GM18505 (cell line): ENCODE results near the gene PLCD3.

Source experiments
- ATAC-seq: cut with Tn5 transposase; IDR thresholded peaks from one replicate; pipeline ENCODE4 v1.9.1; 2021; ENCODE audit not compliant: unreplicated experiment
- POLR2A ChIP-seq: IDR thresholded peaks from 4 replicates; pipeline ENCODE4 v1.6.1; 2011; ENCODE audit warnings: borderline replicate concordance; ENCODE audit not compliant: insufficient read depth, insufficient read length; ENCODE audit errors: extremely low read depth

The PLCD3 gene

DNA sequence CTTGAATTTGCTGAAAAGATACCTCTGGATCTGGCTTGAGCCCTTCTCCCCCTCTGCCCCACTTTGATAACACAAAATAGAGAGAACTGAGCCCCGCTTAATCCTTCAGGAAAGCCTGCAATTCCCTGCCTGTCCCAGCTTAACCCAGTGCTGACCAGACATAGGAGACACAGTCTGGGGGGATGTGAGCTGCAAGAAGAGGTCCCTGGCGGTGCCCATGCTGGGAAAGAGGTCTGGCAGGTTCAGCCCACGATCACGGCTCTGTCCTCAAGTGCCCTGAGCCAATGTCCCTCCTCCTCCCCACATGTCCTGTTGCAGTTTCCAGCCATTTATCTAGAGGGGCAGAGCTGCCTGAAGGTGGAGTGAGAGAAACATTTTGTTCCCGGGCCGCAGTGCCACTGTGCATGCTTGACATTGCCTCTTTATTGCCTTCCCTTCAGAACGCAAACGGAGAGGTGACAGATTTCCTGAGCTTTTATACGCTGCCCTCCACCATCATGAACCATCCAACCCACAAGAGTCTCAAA is 29.0 kb downstream of the PLCD3 start:
- no peak for TF ChIP-seq POLR2A
- no peak for ATAC-seq

DNA sequence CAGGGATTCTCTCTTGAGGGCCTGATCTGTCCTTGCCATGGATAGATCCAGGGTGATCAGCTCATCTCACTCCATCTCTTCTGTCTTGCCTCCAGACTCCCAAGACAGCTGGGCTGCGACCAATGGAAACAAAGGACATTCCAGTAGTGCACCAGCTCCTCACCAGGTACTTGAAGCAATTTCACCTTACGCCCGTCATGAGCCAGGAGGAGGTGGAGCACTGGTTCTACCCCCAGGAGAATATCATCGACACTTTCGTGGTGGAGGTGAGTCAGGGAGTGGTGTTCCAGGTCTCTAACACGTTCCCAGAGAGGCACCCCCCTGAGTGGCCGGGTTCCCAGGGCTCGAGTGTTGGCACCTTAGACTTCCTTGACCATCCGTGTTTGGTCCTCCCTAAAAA is 29.5 kb downstream of the PLCD3 start:
- TF ChIP-seq POLR2A = no peak
- no peak for ATAC-seq

DNA sequence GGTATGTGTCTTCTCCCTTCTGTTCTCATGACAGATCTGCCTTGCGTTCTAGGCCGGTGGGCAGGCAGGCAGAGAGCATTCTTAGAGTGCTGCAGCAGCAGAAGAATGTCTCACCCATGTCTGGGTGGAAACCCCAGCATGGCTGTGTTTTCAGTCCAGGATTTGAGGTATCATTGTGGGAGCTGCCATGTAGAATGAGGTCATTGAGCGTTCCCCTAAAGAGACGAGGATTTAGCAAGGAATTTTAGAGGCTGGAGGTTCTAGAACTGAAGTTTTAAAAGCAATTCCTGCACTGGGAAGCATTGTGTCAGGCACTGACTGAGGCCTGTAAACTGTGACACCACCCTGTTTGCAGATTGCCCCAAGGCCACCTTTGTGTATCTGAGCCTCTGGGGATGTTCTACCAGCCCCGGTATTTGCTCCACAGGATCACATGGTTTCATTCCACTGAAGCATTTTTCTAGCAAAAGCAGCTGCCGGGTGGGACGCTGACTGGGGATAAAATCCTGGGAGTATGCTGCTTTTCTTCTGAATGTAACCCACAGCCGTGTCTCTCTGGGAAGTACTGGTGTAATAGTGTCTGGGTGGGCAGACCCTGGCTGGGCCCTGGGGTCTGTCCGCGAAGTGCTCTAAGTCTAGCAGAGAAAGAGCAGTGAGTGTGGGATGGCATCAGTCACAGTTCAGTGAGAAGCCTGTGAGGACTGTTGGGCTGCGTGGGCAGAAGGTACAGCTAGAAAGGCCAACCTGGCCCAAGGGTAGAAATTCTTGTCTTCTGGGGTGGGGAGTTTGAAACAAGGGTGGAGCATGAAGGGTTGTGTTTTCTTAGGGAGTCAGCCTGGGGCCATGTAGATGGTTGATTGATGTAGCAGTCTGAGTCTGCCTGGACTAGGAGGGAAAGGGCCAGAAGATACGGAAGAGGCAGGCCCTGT is 30.2 kb downstream of the PLCD3 start:
- TF ChIP-seq POLR2A = no peak
- ATAC-seq = no peak

DNA sequence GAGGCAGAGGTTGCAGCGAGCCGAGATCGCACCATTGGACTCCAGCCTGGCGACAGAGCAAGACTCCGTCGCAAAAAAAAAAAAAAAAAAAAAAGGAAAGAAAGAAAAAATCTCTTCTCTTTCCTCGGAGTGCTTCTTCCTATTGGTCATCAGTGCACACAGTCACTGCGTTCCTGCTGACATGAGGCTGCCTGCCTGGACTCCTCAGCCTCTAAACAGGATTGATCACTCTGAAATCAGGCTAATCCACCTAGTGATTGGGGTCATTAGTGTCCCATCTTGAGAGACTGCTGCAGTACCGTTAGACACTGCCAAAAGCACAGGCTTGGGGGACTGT is 30.8 kb downstream of the PLCD3 start:
- ATAC-seq = no peak
- no peak for TF ChIP-seq POLR2A

DNA sequence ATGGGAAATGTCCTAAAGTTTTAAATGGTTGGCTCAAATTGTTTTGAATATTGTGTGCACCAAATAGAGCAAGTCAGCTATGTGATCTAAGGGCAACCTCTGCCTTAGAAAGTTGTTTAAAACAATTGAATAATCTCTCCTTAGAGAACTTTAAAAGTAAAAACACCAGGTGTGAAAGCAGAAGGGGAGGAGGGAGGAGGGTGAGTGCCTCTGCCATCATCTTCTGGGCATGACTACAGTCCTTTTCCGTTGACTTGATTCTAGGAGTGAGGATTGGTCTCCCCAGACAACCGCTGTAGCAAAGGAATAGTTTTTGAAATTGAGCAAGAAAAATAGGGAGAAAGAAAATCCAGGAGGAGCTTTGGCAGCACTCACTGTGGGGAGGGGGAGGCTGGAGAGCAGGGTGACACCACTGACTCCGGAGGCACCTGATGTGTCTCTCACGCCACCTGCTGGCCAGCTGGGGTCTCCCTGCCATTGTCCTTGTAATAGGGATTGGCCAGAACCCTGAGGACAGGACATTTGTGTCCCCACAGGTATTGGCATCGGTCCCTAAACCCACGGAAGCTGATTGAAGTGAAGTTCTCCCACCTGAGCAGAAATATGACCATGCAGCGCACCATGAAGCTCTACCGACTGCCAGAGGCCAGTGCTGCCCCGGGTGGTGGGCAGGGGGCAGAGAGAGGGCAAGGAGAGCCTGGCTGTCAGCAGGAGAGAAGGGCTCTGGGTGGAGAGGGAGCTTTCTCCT is 33.3 kb downstream of the PLCD3 start:
- no peak for ATAC-seq
- no peak for TF ChIP-seq POLR2A

DNA sequence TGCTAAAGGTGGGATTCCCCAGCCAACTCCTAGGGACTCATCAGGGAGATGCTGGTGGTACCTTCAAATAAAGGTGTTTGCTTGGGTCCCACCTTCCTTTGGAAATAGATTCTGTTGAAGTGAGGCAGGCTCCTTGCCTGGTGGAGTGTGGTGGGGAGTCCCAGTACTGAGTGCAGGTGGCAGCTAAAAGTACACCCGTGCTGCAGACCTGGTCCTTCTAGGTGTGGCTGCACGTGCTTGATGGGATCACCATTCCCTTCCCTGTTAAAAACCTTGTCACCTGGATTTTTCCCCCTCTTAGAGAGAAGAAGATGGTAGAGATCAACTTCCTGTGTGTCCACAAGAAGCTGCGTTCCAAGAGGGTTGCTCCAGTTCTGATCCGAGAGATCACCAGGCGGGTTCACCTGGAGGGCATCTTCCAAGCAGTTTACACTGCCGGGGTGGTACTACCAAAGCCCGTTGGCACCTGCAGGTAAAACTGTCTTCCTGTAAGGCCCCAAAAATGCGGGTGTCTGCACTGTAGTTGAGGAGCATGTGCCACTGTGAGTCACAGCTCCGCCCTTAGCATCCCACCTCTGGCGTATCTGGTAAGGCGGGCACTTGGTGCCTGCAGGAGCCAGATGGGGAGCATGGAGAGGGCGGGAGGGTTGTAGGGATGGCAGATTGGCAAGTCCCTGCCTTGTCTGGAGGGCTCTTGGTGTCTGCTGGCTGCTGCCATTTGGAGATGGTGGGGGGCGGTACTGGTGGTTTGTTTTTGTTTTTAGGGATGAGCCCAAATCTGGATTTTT is 34.0 kb downstream of the PLCD3 start:
- TF ChIP-seq POLR2A = no peak
- no peak for ATAC-seq

DNA sequence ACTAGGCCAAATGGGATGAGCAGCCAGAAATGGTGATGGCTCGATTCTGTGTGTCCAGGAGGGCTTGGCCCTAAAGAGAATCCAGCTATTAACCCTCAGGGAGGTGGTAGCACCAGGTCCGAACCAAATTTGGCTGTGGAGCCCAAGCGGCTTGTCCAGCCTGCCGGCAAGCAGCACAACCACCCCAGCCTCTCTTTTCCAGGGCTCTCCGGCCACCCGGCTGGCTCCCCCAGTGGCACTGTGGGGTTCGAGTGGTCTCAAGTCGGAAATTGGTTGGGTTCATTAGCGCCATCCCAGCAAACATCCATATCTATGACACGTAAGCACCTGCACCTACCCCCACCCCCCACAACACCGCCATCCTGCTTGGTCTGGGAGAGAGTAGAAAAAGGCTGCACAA is 35.4 kb downstream of the PLCD3 start:
- ATAC-seq = no peak
- TF ChIP-seq POLR2A = no peak

GRCh38 chr17:45096141-45096540 is 36.2 kb downstream of the PLCD3 start:
- TF ChIP-seq POLR2A = no peak
- no peak for ATAC-seq

DNA sequence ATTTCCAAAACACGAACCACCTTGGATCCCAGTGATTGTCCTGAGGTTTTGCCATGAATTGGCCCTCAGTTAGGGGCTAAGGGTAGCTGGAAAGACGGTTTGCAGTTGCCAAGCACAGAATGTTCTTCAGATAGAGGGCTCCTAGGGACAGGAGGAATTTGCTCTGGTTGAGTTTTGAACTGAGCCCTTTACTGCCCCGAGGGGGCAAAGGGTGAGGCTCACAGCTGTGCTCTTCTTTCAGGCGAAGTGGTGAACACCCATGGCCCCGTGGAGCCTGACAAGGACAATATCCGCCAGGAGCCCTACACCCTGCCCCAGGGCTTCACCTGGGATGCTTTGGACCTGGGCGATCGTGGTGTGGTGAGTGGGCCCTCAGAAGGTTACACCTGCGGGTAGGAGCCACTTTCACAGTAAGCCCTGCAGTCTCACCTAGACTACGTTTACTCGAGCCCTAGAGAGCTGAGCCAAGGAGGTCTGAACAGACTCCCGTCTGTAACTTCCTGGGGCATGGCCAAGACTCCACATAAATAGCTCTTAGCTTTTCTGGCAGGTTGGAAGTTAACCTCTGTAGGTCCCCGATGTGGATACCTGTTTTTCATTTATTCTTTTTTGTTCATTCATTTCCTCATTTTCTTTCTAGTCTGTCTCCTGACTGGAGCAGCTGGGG is 38.7 kb downstream of the PLCD3 start:
- ATAC-seq = no peak
- TF ChIP-seq POLR2A = no peak

- no peak for ATAC-seq
- no peak for TF ChIP-seq POLR2A
These were observed 39.3 kb downstream of the PLCD3 start for GRCh38 chr17:45092911-45093430.

- ATAC-seq = no peak
- TF ChIP-seq POLR2A = no peak
These were observed 40.4 kb downstream of the PLCD3 start for GRCh38 chr17:45091778-45092425.

DNA sequence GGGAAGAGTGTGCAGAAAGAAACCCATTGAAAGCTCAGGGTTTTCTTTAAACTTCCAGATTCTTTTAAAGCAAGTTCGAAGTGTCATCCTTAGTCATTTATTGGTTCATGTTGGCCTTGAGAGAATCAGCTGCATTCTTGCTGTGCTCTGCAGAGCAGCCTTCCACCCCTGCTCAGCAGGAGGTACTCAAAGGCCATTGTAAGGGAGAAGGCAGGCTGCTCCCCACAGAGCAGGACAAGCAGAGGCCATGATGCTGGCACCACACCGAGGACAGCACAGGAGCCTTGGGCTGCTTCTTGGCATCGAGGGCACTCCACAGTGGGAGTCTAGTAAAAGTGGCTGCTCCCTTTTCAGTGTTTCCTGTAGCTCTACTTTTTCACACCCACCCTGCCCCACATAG is 41.6 kb downstream of the PLCD3 start:
- TF ChIP-seq POLR2A = no peak
- no peak for ATAC-seq
